ENCODE data around the gene DFFB.
"Not testable (repeated sequence)": the region's sequence is repeated elsewhere in the genome, so short reads cannot be mapped to it uniquely, and the experiment has no call there.

The DFFB gene, protein sequence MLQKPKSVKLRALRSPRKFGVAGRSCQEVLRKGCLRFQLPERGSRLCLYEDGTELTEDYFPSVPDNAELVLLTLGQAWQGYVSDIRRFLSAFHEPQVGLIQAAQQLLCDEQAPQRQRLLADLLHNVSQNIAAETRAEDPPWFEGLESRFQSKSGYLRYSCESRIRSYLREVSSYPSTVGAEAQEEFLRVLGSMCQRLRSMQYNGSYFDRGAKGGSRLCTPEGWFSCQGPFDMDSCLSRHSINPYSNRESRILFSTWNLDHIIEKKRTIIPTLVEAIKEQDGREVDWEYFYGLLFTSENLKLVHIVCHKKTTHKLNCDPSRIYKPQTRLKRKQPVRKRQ

DNA sequence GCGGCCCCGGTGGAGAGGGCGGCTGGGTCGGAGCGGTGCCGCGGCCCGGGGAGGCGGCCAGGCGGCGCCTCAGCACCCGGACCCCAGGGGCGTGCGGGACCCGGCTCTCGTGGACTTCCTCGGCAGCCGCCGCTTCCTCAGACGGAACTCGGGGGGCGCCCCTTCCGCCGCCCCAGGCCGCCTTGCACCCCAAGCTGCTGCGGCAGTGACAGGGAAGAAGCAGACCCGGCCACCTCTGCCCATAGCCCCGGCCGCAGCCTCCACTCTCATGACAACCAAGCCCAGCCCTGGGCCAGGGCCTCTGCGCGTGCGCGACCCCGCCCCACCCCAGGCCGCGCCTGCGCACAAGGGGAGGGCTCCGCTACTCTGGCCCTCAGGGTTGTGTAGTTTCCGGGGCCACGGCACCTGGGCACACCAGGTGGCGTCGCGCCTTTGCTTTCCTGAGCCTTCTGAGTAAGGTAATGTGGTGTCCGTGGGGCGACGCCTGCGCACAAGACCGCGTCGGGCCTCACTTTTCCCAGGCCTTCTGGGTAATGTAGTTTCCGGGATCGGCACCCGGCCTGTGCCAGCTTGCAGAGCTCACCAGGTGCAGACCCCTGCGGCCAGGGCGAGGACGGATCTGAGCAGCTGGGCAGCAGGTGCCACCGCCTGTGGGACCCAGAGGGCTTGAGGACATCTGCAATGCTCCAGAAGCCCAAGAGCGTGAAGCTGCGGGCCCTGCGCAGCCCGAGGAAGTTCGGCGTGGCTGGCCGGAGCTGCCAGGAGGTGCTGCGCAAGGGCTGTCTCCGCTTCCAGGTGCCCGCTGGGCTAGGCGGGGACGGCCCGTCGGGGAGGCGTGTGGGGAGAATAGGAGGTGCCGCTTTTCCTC, at the start of gene DFFB, which contains the start of gene CEP104:
Gene DFFB (plus strand): TSS at position 554 of the 868 bp plus-strand sequence. CDS start 128 bp downstream, at position 682.
Gene CEP104 (minus strand): TSS at position 289 of the 868 bp plus-strand sequence. CDS start 4,804 bp downstream, outside the sequence.
- peak; percentile 93 for DNase-seq

DNA sequence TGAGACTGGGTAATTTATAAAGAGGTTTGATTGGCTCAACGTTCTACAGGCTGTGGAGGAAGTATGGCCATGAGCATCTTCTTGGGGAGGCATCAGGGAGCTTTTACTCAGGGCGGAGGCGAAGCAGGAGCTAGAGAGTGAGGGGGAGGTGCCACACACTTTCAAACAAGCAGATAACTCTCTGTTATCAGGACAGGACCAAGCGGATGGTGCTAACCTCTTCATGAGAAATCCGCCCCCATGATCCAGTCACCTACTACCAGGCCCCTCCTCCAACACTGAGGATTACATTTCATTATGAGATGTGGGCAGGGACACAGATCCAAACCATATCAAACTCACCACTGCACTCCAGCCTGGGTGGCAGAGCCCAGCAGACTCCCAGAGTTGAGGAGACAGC, 49.5 kb upstream of the DFFB start:
- DNase-seq = no peak

DNA sequence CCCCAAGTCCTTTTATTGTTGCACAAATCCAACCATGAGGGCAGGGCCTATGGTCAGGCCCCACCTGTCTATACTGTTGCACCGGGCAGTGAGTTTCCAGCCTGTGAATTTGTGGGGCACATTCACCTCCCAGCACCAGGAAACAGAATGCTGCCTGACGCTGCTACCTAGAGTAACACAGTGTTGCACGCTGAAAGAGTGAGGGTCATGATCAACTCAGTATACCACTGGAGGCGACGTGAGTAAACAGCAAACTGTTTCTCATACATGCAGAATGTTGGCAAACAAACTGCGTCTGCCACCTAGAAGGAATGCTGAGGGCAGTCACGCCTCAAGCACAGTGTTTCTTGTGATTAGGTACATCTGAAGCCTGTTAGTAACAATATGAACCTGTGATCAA, 47.6 kb upstream of the DFFB start:
- DNase-seq = no peak

DNA sequence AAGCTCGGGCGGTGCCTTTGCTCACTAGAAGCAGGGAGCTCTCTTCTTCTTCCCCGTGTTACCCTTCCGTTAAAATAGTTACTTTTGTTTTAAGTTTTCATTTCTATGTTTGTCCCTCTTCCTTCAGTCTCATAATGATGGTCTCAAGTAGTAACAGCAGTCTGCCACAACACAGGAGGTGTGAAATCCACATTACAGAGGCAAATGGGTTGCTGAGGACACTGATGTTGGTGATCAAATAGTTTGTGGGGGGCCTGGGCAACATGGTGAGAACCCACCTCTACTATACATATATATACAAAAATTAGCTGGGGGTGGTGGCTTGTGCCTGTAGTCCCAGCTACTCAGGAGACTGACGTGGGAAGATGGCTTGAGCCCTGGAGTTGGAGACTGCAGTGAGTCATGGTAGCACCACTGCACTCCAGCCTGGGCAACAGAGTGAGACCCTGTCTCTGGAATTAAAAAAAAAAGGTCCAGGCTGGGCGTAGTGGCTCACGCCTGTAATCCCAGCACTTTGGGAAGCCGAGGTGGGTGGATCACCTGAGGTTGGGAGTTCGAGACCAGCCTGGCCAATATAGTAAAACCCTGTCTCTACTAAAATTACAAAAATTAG, 47.0 kb upstream of the DFFB start:
- not testable (repeated sequence) for DNase-seq

DNA sequence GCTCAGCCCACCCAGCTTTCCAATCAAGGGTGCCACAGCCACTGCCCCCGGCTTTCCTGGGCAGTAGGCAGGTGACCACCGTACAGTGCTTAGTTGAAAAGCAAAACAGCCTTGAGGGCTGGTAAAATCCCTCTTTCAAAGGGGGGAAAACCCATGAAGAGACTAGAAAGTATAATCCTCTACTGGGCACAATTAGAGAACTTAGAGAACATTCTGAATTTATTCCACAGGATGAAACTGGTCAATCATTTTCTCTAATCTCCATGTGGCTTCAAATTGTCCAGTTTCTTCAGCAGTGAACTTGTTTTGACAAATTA, 45.7 kb upstream of the DFFB start:
- DNase-seq = no peak

DNA sequence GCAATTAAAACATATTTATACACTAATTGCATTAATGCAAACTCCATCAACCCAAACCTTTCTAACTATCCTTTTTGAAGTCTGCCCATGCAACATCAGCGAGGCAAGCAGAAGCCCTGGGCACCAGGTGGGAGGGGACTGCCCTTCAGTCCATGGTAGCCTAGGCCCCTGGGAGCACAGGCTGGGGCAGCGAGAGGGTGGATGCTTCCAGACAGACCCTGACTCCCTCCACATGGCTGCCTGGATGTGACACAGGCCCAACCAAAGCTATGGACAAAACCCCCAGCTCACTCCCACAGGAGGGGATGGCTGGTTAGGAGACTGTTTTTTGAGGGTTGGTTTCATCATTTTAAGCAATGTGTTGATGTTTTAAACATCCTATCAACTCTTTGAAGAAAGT, 43.2 kb upstream of the DFFB start:
- no peak for DNase-seq

DNA sequence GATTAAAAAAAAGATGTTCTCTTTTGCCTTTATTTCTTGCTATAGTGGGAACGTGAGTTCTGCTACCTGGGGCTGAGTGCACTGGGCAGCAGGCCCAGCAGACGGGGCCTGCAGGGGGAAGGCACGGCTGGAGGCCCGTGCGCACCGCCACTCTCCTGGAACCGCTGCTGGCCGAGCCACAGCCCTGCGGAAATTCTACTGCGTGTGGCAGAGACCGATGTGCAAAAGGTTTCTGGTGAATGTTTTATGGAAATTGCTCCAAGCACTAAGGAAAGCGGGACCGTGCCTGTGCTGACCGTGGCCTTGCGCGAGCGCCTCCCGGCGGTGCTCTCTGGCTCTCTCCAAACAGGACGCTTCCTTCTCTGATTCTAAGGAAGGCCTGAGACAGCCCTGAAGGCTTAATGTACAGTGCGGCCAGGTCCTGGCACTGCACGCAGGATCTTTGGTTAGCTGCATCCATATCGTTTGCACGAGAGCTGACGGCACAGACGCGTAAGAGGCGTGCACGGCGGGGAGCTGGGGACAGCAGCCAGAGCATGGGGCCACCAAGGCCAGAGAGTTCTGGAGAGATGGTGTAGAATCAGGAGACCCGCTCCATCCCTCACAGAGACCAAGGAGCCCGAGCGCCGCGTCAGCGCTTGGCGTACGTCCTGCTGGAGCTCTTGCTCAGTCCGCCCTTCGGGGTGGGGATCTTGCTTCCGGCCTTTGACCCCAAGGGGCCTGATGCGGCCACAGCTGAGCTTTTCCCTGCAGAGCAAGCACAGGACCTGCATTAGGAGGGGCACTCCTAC, 42.3 kb upstream of the DFFB start:
- no peak for DNase-seq

DNA sequence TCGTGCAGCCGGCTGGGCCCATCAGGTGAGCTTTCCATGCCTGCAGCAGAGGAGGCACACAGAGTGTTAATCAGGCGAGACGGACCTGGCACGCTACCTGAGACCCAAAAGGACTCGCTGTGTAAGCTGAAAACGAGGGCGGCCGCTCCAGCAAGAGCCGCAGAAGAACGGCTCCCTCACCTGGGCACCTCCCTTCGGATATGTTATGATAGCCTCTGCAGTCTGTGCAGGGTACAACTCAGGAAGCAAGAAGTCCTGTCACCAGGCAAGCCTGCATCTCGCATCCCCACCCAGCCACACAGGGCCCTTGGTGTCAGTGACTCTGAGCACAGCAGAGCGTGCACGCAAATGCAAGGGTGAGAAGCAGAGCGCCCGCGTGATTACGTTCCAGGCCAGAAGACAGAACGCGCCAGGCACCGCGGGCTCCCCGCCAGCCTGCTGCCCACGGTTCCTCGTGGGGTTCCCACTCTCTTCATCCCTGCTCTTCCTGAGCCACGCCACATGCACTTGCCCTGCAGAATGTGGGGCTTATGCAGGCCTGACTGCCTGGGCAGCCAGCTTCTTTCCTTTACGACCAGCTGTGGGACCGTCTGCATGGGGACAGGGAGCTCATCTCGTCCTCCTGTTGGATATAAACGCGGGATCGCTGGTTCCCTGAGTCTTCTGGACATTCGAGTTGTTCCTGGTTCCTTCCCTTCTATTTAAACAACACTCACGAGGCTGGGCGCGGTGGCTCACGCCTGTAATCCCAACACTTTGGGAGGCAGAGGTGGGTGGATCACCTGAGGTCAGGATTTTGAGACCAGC, 40.7 kb upstream of the DFFB start:
- no peak for DNase-seq

DNA sequence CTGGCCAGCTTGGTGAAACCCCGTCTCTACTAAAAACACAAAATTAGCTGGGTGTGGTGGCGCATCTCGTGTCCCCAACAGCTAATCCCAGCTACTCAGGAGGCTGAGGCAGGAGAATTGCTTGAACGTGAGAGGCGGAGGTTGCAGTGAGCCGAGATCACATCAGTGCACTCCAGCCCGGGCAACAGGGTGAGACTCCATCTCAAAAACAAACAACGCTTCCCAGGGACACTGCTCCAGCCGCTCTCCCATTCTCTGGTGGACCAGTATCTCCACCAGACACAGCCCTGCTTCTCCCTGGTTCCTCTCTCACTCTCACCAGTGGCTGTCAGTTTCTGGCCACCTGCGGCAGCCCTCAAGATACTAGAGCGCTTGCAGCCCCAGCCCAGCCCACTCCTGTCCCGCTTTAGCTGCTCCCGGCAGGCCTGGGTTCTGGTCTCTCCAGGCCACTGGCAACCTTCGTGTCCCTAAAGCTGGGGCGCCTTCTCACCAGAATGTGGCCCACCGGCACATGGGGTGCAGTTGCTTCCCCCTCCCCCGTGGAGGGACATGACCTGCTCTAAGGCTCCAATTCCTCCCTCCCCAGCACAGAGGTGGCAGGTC, 40.0 kb upstream of the DFFB start:
- DNase-seq = no peak

DNA sequence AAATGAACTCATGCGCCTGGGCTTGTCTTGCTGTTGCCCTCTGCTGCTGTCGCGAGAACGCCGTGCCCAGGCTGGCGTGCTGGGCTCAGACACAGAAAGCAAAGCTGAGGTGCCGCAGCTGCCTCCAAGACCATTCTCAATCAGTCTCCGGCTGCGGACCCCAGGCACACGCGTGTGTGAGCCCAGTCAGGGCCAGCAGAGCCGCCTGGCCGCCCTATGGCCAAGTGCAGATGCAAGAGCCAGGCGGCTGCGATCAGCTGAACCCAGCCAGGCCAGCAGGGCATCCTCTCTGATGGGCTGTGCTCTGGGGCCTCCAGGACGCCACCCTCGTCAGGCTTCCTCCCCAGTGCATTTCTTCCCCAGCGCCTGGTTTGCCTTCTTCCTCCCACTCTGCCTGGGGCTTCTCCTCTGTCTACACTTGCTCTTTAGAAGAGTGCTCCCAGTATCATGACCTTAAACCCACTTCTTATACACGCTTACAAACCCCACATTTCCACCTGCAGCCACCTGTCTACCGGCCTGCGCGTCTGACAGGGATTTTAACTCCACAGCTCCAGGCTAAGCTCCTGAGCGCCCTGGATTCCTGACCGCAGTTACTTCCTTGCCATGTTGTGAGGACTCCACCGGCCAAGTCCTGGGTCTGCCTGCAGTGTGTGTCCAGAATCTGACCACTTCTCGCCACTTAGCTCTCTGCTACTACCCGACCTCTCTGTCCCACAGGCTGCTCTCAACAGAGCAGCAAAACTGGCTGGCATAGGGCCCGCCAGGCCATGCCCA, 39.3 kb upstream of the DFFB start:
- no peak for DNase-seq

DNA sequence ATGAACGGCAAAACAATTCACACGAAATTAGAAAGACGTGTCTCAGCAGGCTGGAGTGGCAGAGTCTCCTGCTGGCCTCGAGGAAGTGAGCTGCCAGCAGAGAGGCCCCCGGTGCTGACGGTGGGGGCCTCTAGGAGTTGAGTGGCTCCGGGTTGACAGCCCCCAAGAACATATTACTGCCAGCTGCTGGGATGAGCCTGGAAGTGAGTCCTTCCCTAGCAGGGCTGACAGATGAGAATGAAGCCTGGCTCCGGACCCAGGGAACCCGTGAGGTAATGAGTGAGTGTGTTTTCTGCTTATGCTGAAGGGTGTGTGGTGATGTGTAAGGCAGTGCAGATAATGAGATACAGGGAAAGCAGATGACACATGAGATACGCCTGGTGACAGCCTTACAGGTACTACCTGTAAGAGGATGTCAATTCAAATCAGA, 37.5 kb upstream of the DFFB start:
- no peak for DNase-seq

DNA sequence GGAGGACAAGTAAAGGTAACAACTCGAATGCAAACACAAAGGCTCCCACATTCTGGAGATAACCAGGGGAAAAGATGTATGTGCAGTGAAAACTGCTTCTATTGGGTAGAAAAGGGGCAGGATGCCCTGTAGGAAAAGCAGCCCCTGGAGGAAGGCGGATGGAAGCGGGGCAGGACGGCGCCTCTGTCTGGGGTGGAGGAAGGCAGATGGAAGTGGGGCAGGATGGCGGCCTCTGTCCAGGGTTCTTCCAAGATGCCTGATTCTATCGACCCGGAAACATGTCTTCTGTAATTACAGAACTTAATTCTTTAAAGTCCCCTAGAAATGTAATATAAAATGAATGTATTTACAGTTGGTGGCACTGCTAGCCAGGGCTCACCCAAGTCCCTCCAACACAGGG, 37.0 kb upstream of the DFFB start:
- no peak for DNase-seq

DNA sequence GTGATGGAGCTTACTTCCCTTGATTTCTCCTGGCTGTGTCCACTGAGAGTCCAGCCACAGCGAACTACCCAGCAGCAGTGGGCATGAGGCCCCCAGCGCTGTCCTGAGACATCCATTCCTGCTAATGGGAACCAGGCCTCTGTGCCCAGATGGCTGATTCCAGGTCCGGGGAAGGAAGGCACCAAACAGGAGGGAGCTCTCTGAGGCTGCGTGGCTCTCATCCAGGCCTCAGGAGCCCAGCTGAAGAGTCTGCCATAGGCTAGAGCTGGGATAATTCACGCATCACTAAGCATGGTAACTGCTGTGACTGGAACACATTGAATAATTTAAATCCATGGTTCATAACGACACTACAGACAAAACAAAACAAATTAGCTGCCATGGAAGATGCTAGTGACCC, 36.3 kb upstream of the DFFB start:
- DNase-seq = no peak

DNA sequence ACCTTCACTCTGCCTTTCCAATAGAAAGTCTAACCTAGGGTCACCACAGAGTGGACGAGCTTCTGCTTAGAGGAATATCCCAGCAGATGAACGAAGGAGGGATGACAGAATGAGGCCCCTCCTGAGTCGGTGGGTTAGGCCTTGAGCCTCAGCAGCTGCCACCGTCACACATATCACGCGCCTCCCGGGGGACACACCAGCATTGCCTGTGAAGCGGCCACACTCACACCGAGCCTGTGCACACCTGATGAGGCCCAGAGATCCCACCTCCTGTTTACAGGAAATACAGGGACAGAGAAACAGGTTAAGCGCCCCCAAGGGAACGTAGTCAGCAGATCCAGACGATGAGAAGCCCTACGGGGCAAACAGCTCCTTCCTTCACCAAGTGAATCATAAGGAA, 35.8 kb upstream of the DFFB start:
- no peak for DNase-seq

DNA sequence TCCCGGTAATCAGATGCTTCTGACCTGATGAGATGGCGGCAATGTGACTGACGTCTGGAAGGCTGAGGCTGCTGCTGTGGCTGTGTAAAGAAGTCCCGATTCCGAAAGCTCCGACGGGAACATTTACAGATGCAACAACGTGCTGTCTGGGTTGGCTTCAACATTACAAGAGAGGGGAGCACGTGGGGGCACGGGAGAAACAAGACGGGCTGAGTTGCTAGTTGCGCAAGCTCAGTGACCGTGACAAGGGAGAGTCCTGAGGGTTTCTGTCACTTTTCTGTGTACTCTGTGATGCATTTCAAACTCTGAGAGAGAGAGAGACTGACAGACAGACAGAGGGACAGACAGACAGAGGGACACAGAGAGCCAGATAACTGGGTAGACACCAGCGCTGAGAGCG, 35.4 kb upstream of the DFFB start:
- no peak for DNase-seq

DNA sequence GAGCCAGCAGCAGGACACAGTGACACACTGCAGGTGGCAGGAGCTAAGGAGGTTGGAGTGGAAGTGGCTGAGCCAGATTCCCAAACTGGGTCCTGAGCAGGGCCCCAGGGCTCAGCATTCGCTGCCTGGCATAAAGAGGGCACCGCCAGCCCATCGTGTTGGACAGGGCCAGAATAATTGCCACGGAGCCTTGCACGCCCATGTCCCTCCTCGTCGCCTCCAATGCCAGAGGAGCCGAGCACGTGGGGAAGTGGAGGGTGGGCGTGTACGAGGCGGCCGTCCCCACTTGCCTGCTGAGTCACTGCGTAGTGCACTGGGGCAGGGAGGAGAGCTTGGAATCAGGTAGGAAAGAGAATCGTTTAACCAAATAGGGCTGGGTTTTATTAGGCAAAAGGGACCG, 34.9 kb upstream of the DFFB start:
- no peak for DNase-seq

DNA sequence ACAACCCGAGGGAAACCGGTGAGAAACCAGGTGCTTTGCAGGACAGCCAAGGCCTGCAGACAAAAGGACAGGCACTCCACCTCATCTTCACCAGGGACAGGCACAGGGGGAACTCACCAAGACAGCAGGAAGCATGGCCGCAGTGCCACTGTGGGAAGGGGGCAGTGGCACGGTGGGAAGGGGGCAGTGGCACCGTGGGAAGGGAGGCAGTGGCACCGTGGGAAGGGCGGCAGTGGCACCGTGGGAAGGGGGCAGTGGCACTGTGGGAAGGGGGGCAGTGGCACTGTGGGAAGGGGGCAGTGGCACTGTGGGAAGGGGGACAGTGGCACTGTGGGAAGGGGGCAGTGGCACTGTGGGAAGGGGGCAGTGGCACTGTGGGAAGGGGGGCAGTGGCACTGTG, 32.6 kb upstream of the DFFB start:
- DNase-seq = no peak

DNA sequence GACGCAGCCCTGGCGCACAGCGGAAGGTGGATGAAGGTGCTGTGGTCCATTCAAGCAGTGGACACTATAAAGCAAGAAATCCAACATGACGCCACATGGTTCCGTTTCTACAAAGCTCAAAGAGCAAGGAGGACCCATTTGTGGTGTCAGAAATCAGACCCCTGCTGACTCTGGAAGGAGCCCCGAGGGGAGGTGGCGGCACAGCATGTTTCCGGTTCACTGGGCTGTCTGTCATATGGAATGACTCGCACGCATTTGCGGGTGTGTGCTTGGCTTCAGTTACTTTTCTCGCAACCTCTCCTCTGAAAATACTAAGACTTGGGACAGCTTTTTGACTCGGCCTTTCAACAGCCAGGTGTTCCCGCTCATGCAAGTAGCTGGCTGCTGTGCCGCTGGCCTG, 31.9 kb upstream of the DFFB start:
- DNase-seq = no peak

DNA sequence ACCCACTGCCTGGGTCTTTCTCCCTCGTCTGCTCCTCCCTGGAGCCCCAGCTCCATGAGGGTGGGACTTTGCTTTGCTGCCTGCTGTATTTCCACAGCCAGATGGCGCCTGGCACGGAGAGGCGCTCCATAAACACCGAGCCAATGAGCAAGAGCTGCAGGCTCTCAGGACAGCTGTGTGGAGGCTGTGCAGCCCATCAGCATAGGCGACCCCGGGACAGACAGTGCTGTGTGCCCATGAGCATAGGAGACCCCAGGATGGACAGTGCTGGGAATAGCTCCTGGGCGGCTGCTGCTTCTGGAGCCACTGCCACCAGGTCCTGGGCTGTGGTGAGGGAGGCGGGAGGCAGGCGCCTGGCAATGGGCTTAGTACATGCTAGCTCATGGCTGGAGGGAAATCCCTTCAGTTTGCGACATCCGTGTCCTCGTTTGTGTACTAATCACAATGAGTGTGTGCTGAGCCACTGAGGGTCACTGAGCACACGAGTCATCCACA, 29.4 kb upstream of the DFFB start:
- DNase-seq = no peak

DNA sequence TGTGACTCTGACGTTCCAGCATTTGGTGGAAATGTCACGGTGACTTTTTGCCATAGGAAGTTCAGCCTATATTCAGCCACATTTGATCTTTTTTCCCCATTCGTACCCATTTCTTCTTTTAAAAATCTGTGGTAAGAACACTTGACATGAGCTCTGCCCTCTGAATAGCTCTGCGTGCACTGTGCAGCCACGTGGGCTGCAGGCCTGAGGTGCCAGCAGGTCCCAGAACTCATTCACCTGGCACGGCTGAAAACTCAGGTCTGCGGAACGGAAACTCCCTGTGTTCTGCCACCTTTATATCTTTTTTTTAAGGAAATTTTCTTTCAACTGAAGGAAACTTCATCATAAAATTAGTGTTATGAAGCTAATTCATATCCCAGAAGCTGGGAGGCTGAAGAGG, 28.9 kb upstream of the DFFB start:
- DNase-seq = no peak

DNA sequence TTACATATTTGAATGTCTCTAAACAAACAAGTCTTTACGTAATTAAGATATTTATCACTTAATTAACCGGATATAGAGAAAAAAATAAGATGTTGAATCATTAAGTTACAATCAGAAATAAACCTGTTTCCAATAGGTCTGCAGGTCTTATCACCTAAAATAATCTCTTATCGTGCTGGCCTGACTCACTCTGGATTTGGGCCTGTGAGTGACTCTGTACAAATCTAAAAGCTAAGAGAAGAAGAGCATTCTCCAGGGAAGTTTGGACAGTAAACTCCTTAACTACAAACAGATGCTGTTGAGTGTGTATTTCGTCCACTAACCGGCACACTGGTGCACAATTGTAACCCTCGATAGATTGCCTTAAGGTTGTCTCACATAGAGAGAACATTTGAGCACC, 25.6 kb upstream of the DFFB start:
- no peak for DNase-seq
